Measurements from ENCODE around the gene ATF3. TPM values are rescaled to one million over a fixed set of nuclear protein-coding genes. Genes with fewer than 3 reads are reported as not detected.
"Not testable (repeated sequence)": the region's sequence is repeated elsewhere in the genome, so short reads cannot be mapped to it uniquely, and the experiment has no call there.

ATF3 gene
- total RNA-seq, 1 experiment from 2014 or later, result 13.0 TPM

GRCh38 chr1:212652609-212653008, 44.0 kb downstream of the ATF3 start:
- Mint-ChIP-seq H3K27ac (ENCODE audit: unreplicated experiment) (no peak overlapping the region), H3K9me3 (ENCODE audit: low read depth, unreplicated experiment) (no peaks in the 10 kb centered on the region), H3K4me3 (ENCODE audit: low read depth, unreplicated experiment) (no peak overlapping the region), H3K27me3 (ENCODE audit: unreplicated experiment) (peaks cover 33% of the 10 kb centered on the region), H3K4me1 (ENCODE audit: low read depth, unreplicated experiment) (no peaks in the 10 kb centered on the region), H3K36me3 (ENCODE audit: insufficient read depth, unreplicated experiment) (no peaks in the 10 kb centered on the region)
- CTCF ChIA-PET, result interaction anchor here (0.6 kb wide), 1 partner anchor 196 kb away, joined by 3 read pairs; no protein-coding TSS in a partner anchor
- BruUV-seq (replicated peaks), result no TSS peak
- intact Hi-C loops (cut with micrococcal nuclease; ENCODE audit: unreplicated experiment), result no loop called here
- TF ChIP-seq CTCF (IDR thresholded peaks at IDR 0.05; ENCODE audit: unreplicated experiment), result no peak
- no peak for DNase-seq

- H3K4me1 Mint-ChIP-seq (ENCODE audit: low read depth, unreplicated experiment), result no peaks in the 10 kb centered on the region
- intact Hi-C loops (cut with micrococcal nuclease; ENCODE audit: unreplicated experiment), result no loop called here
- H3K27ac Mint-ChIP-seq (ENCODE audit: unreplicated experiment), result no peak overlapping the region
- DNase-seq, result peak; percentile 38
- no TSS peak for BruUV-seq (replicated peaks)
- H3K36me3 Mint-ChIP-seq (ENCODE audit: insufficient read depth, unreplicated experiment), result no peaks in the 10 kb centered on the region
- TF ChIP-seq CTCF (IDR thresholded peaks at IDR 0.05; ENCODE audit: unreplicated experiment), result no peak
- H3K9me3 Mint-ChIP-seq (ENCODE audit: low read depth, unreplicated experiment), result no peaks in the 10 kb centered on the region
- peaks cover 66% of the 10 kb centered on the region for H3K27me3 Mint-ChIP-seq (ENCODE audit: unreplicated experiment)
- no peak overlapping the region for H3K4me3 Mint-ChIP-seq (ENCODE audit: low read depth, unreplicated experiment)
- CTCF ChIA-PET, result interaction anchor here (0.6 to 0.7 kb wide), 2 partner anchors 9 to 44 kb away, joined by 4 to 5 read pairs; partner anchors contain the start of gene BATF3
Observed at GRCh38 chr1:212655668-212656440, 47.3 kb downstream of the ATF3 start.

- H3K27me3 Mint-ChIP-seq (ENCODE audit: unreplicated experiment), result peaks cover 74% of the 10 kb centered on the region
- H3K36me3 Mint-ChIP-seq (ENCODE audit: insufficient read depth, unreplicated experiment), result no peaks in the 10 kb centered on the region
- intact Hi-C loops (cut with micrococcal nuclease; ENCODE audit: unreplicated experiment), result no loop called here
- H3K27ac Mint-ChIP-seq (ENCODE audit: unreplicated experiment), result no peak overlapping the region
- no peak for DNase-seq
- CTCF ChIA-PET, result no interaction called here
- no peaks in the 10 kb centered on the region for H3K4me1 Mint-ChIP-seq (ENCODE audit: low read depth, unreplicated experiment)
- TF ChIP-seq CTCF (IDR thresholded peaks at IDR 0.05; ENCODE audit: unreplicated experiment), result no peak
- BruUV-seq (replicated peaks), result no TSS peak
- no peaks in the 10 kb centered on the region for H3K9me3 Mint-ChIP-seq (ENCODE audit: low read depth, unreplicated experiment)
- H3K4me3 Mint-ChIP-seq (ENCODE audit: low read depth, unreplicated experiment), result no peak overlapping the region
Observed at GRCh38 chr1:212656730-212657129, 48.2 kb downstream of the ATF3 start.

GRCh38 chr1:212658250-212658649, 49.7 kb downstream of the ATF3 start:
- H3K4me1 Mint-ChIP-seq (ENCODE audit: low read depth, unreplicated experiment); H3K27ac Mint-ChIP-seq (ENCODE audit: unreplicated experiment); BruUV-seq (replicated peaks); H3K9me3 Mint-ChIP-seq (ENCODE audit: low read depth, unreplicated experiment); intact Hi-C loops (cut with micrococcal nuclease; ENCODE audit: unreplicated experiment); CTCF ChIA-PET; H3K4me3 Mint-ChIP-seq (ENCODE audit: low read depth, unreplicated experiment); DNase-seq; H3K36me3 Mint-ChIP-seq (ENCODE audit: insufficient read depth, unreplicated experiment): not testable (repeated sequence)
- peaks cover 86% of the 10 kb centered on the region for H3K27me3 Mint-ChIP-seq (ENCODE audit: unreplicated experiment)
